Hepatocyte (in vitro differentiated cells): Measurements from ENCODE around the gene MIEF1.

ENCODE experiments used
- CTCF ChIP-seq: fragments of 200-600 bp; sonication (generic); IDR thresholded peaks from 2 replicates; pipeline ENCODE4 v1.5.1; 2016; ENCODE audit warnings: antibody characterized with exemption, mild to moderate bottlenecking; ENCODE audit not compliant: poor library complexity
- EZH2phosphoT487 ChIP-seq: fragments of 200-600 bp; sonication (generic); IDR thresholded peaks from one replicate; pipeline ENCODE4 v1.6.1; 2018; ENCODE audit warnings: antibody characterized with exemption, mild to moderate bottlenecking, low read depth, moderate library complexity; ENCODE audit not compliant: unreplicated experiment, severe bottlenecking

- TF ChIP-seq CTCF = no peak
- TF ChIP-seq EZH2phosphoT487 = no peak
Measured at GRCh38 chr22:39482768-39483167, 19.3 kb upstream of the MIEF1 start.
